Measurements from ENCODE around the gene FN3K. TPM values are rescaled to one million over a fixed set of nuclear protein-coding genes. Genes with fewer than 3 reads are reported as not detected.

The FN3K gene
- total and polyA plus RNA-seq, 2 donors (not counting 3 experiments of a cell fraction or from before 2014, with no cell fraction given), result 2.0 to 12.0 TPM

DNA sequence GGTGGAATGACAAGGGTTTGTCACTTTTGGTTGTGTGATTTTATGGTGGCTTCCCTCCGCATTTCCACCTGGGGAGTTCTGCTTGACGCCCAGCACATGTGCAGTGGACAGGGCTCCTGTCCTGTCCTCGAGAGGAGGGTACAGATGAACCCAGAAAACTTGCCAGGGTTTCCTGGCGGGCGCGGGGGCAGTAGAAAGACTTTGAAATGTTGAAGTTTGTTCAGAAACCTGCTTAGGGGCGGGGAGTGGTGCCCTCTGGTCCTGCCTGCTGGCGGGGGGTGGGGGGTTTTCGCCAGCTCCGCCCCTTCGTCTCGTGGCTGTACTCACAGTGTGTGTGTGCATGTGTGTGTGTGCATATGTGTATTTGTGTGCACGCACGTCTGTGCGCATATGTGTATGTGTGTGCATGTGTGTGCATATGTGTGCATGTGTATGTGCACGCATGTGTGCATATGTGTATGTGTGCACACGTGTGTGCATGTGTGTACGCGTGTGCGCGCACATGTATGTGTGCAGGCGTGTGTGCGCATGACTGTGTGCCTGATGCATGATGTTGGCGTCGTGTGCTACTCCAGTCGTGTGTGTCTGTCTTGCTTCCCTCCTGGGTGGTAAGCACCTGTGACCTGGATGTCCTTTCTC lies 12.1 kb upstream of the FN3K start:
- CTCF ChIA-PET, result no interaction called here
- Histone ChIP-seq H3K4me3 (replicated peaks in 1 of 3; ENCODE audit: insufficient read depth in 1 of 3, low read depth in 1 of 3, low read length in 3 of 3) (no peak overlapping the region), H3K4me2 (ENCODE audit: insufficient read depth, low read length) (no peak overlapping the region), H3K36me3 (ENCODE audit: control insufficient read depth in 2 of 2, extremely low read depth in 1 of 2, insufficient read depth in 2 of 2, low read length in 2 of 2) (peaks cover 2 to 9% of the 10 kb centered on the region in 2 experiments), H3K9me3 (replicated peaks; ENCODE audit: control insufficient read depth, insufficient read depth, low read length) (no peaks in the 10 kb centered on the region), H3K9ac (replicated peaks; ENCODE audit: extremely low read depth, insufficient read depth, low read length) (no peak overlapping the region), H3K79me2 (ENCODE audit: control insufficient read depth, insufficient read depth, low read length) (peaks cover 1% of the 10 kb centered on the region), H3K27me3 (ENCODE audit: control insufficient read depth in 2 of 2, insufficient read depth in 2 of 2, low read length in 2 of 2) (no peaks in the 10 kb centered on the region), H4K20me1 (replicated peaks; ENCODE audit: control insufficient read depth, extremely low read depth, insufficient read depth, low read length) (no peaks in the 10 kb centered on the region), H3K9me1 (replicated peaks; ENCODE audit: control insufficient read depth, extremely low read depth, insufficient read depth, low read length) (no peaks in the 10 kb centered on the region), H3K4me1 (ENCODE audit: control insufficient read depth, extremely low read depth, insufficient read depth, low read length) (no peaks in the 10 kb centered on the region), H3K27ac (ENCODE audit: insufficient read depth, low read depth, low read length) (no peak overlapping the region), H2AFZ (ENCODE audit: low read depth, low read length) (no peak overlapping the region)
- dilution Hi-C loops (cut with MboI; ENCODE audit: extremely low pct_ligation_motif_present, low sequenced_read_pairs), result no loop called here
- intact Hi-C loops (cut with micrococcal nuclease), result no loop called here
- POLR2A ChIA-PET, result no interaction called here
- no TSS peak for BruUV-seq (replicated peaks)
- FAIRE-seq, result no peak
- no peak for DNase-seq (ENCODE audit: low read depth, low spot score)
- TF ChIP-seq GATA2 (IDR thresholded peaks at IDR 0.05; ENCODE audit: insufficient read depth, insufficient read length, low read depth, low read length), result no peak
- no peak for TF ChIP-seq JUN (IDR thresholded peaks at IDR 0.05; ENCODE audit: borderline replicate concordance, insufficient read depth, insufficient read length, low read depth)
- no peak for TF ChIP-seq FOS (IDR thresholded peaks at IDR 0.05; ENCODE audit: borderline replicate concordance, insufficient read depth, low read length)
- TF ChIP-seq MYC (IDR thresholded peaks at IDR 0.05; ENCODE audit: low read depth, low read length), result no peak
- TF ChIP-seq MAX (IDR thresholded peaks at IDR 0.05; ENCODE audit: insufficient read depth, insufficient read length), result no peak
- no peak for TF ChIP-seq POLR2AphosphoS5 (IDR thresholded peaks at IDR 0.05; ENCODE audit: insufficient read depth, low read depth, low read length)
- no peak for TF ChIP-seq CTCF (IDR thresholded peaks at IDR 0.05; ENCODE audit: extremely low read depth in 1 of 2, insufficient read depth in 1 of 2, low read depth in 1 of 2, low read length in 2 of 2)
- TF ChIP-seq EZH2 (IDR thresholded peaks at IDR 0.05; ENCODE audit: borderline replicate concordance, low read depth, low read length, severe bottlenecking), result no peak
- TF ChIP-seq POLR2A (IDR thresholded peaks at IDR 0.05; ENCODE audit: low read depth, low read length), result no peak
